Amygdala (tissue), 56 donors: ENCODE results near the gene ANKRD63.

Experiments used
- DNase-seq, 56 donors: peaks; one replicate each; lab custom pipeline; 2025; lab: John Stamatoyannopoulos, UW

The ANKRD63 gene

DNA sequence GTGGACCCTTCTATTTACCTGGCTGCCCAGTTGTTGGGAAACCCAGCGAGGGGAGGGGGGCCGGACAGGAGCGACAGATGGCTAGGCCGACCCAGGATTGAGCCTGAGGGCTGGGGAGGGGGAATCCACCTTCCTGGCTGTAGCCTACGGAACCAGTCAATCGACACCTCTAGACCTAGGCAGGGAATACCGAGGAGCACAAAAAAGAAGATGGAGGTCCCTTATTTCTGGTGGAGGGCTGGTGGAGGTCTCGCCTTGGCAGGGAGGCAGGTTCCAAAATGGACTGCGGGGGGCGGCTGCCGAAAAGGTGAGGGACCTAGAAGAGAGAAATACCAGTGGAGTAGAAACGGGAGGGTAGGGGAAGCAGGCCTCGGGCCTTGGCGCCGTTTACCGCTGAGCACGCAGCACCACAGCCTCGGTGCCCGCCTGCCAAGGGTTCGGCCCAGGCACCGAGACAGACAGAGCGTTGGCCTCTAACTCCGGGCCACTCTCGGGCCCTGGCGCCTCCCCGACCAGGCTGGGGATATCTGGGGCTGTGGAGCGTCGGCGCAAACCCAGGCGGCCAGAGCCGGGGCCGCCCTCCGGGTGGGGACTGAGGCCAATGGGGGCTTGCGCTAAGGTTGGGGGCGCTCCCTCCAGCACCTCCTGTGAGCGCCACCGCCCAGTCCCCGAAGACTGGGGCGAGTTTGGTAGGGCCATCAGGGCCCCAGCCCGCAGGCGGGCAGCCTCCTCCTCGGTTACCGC lies 1.6 kb downstream of the ANKRD63 start:
- DNase-seq, result no peak

DNA sequence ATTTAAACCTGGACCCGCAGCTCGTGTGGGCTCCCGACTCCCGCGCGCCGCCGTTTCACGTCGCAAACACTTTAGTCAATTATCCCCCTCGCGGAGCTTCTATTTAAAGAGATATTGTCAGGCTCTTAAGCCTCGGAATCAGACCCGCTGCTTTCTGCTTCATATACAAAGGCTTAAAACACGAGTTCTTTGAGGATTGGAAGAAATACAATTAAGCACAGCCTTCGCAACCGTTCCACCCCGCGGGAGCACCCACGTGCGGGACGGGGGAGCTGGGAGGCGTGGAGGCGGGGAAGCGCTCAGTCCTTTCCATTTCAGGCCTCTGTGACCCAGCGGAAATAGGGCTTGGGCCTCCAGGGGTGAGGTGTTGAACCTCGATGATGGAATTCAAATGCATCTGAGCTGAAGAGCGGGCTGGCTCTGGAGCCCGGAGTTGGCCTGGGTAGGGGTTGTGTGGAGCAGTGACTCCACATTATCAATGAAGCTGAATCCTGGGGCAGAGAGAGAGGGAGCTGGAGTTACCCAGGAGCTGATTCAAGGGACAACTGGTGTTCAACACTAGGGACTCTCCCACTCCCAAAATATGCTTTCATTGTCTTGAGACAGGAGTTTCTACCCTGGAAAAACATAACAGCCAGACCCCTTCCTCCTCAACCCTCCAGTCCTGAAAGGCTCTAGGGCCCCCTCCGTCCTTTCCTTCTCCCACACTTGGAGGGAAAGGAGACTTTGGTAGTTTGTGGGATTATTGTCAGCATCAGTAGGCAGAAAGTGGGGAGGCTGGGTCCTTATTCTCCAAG lies 2.4 kb downstream of the ANKRD63 start:
- peak in 4 of 56 donors; percentile 14 to 30 (median 18) for DNase-seq

DNA sequence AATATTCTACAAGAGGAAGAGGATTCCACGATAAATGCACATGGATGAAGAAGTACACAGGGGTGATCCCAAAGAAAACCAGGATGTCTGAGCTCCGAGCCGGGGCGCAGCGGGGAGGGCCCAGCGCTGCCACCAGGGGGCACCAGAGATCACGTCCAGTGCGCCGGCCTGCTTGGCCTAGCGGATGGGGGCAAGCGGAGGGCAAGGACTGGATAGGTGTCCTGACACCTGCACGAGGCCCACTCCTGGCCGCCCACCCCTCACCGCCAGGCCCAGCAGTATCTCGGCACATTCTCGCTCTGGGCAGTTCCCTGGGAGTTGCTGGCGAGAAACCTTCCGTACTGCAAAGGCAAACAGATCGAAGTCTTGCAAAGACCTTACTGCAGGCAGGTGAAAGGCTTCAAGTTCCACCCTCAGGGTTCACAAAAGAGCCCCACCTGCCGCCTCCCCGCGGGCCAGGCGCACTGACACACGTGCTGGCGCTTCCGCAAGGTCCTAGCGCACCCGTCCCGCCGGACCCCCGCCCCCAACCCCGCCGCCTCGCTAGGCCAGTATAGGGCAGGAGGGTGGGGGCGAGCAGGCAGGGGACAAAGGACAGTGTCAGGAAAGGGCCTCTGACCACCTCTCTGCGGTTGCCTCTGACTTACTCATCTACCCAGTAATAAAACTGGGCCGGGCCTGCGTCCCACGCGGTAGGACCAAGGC lies 3.3 kb downstream of the ANKRD63 start:
- peak in 45 of 56 donors; percentile 9 to 76 (median 41) for DNase-seq

DNA sequence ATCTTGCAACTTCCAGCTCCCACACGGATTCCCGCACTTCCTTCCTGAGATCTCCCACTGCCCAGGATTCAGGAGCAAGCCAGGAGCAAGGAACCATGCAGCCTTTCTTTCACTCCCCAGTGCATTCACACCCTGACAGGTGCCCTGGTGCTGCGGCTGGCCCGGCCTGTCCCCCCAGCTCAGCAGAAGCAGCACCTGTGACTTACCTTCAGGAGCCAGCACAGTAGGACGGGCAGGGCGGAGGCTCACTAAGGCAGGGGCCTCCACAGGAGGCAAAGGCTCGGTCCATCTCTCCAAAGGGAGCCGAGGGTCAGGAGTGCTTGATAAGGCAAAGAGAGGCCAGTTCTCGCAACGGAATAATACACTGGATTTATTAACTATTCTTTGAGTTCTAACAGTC lies 4.8 kb downstream of the ANKRD63 start:
- DNase-seq, result no peak

DNA sequence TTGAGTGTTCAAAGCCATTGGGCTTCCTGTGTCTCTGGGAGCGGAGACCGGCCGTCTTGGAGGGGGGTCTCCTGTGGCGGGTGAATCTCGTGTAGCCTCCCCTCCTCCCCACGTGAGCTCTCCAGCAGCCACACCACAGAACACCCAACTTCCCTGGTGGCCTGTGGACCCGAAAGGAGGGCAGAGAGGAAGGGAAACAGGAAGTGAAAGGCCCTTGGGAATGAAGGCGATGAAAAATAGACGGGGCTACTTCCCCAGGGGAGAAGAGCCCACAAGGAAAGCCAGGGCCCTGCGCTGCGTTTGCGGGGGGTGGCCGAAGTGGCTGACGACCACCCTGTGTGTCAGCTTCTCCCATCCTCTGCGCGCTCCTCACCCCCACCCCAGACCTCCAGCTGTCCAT lies 5.4 kb downstream of the ANKRD63 start:
- peak in 1 of 56 donors; percentile 24 for DNase-seq

DNA sequence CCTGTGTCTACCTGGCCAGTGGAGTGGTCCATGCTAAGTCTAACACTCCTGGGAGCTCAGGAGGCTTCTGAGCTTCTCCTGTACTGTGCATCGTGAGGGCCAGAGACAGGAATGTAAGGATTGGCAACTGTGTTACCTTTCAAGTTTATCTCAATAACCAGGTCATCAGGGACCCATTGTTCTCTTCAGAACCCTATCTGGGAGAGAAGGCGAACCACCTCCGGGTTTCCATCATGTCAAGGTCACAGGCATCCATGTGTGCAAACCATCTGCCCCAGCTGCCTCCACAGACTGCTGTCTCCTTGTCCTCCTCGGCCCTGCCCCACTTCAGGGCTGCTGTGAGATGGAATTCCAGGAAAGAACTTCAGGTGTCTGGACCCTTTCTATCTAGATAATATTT lies 5.9 kb downstream of the ANKRD63 start:
- no peak for DNase-seq

DNA sequence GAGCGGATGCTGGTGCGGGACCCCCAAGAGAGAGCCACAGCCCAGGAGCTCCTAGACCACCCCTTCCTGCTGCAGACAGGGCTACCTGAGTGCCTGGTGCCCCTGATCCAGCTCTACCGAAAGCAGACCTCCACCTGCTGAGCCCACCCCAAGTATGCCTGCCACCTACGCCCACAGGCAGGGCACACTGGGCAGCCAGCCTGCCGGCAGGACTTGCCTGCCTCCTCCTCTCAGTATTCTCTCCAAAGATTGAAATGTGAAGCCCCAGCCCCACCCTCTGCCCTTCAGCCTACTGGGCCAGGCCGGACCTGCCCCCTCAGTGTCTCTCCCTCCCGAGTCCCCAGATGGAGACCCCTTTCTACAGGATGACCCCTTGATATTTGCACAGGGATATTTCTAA lies 6.9 kb downstream of the ANKRD63 start:
- no peak for DNase-seq

DNA sequence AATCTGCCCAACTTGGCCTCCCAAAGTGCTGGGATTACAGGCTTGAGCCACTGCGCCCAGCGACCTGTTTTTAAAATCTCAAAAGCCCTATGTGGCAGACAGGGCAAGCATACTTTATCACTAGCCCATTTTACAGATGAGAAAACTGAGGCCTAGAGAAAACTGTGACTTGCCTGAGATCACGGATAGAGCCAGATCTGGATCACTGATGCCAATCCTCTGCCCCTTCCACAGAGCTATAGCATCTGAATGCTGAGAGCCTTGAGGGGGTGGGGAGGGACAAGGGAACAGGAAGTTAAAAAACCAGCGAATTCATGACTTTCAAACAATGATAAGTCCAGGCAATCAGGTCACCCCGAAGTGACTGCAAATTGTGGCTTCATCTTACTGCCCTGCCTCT lies 7.3 kb downstream of the ANKRD63 start:
- no peak for DNase-seq

DNA sequence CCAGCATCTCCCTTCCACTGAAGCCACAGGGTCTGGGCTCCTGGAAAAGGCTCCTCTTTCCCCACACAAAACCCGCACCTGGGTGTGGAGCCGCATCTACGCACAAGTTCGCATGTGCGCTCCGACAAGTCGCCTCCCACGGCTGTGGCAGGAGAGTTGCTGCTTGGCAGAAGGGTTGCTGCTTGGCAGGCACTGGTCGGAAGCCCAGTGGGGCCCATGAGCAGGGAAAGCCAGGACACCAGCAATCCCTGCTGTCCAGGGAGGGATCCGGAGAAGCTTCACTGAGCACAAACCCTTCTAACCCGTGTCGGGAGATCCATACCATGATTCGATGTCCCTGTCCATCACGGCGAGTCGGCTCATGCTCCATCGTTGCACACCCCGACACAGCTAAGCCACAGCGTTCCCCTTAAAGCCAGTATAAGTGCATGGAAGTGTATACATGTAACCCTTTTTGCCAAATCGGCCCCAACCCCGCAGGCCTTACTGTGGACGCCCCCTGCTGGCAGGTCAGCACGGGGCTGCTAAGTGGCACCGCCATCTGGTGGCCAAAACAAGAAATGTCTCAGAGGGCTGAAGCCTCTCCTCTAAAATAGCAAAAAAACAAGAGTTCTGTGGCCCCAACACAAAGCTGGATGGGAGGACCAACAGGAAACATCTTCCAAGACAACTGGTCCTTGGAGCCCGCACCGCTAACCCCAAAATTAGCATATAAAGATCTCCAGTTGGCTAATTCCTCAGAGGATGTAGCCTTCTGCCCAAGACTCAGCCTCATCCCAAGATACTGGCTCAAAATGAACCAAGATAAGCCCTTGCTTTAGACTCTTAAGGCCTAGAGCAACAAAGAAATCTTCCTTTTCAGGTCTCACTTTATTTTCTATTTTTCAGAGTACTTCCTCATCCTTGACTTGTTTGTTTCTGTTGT lies 8.3 kb downstream of the ANKRD63 start:
- DNase-seq, result peak in 50 of 56 donors; percentile 19 to 81 (median 50)

DNA sequence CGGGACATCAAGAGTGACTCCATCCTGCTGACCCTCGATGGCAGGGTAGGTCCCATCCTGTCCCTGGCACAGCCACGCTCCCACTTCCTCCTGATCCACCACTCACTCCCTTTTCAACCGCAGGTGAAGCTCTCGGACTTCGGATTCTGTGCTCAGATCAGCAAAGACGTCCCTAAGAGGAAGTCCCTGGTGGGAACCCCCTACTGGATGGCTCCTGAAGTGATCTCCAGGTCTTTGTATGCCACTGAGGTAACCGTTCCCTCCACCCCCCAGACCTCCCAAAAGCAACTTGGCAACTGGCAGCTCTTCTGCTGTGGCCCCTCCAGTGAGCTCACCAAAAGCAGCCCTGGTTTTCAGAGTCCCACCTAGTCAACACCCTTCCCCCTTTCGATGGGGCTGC lies 9.4 kb downstream of the ANKRD63 start:
- no peak for DNase-seq

DNA sequence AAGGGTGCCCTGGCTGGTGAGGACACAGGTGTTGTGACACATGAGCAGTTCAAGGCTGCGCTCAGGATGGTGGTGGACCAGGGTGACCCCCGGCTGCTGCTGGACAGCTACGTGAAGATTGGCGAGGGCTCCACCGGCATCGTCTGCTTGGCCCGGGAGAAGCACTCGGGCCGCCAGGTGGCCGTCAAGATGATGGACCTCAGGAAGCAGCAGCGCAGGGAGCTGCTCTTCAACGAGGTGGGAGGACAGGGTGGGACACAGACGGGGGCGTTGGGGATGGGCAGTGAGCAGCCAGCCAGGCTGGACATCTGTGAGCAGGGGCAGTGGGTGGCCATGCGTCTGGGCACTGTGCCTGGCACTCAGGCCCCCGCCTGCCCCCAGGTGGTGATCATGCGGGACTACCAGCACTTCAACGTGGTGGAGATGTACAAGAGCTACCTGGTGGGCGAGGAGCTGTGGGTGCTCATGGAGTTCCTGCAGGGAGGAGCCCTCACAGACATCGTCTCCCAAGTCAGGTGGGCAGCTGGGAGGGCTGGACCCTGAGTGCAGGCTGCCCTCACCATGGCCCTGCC lies 10.3 kb downstream of the ANKRD63 start:
- no peak for DNase-seq

DNA sequence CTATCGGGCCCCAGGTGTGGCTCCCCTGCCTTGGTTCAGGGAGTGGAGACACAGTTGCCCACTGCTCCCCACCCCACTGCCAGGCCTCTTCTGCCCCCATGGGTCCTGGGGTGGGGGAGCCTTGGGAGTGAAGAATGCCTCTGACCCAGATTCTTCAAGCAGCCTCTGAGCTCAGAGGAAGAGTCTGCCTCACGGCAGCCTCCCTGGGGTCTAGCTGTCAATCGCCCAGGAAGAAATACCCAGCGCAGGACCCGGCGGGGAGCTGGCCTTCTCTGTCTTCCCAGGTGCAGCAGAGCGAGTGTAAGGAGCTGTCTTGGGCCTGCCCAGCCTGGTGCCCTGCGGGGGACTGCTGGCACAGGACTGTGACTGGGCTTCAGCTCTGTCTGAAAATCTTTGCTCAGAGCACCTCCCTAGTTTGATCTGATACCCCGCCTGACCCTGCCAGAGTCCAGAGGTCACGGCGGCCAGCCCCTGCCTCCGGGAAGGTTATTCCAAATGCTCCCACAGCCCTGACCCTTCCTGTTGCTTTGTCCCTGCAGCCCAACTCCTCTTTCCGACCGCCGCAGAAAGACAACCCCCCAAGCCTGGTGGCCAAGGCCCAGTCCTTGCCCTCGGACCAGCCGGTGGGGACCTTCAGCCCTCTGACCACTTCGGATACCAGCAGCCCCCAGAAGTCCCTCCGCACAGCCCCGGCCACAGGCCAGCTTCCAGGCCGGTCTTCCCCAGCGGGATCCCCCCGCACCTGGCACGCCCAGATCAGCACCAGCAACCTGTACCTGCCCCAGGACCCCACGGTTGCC lies 11.0 kb downstream of the ANKRD63 start:
- no peak for DNase-seq

DNA sequence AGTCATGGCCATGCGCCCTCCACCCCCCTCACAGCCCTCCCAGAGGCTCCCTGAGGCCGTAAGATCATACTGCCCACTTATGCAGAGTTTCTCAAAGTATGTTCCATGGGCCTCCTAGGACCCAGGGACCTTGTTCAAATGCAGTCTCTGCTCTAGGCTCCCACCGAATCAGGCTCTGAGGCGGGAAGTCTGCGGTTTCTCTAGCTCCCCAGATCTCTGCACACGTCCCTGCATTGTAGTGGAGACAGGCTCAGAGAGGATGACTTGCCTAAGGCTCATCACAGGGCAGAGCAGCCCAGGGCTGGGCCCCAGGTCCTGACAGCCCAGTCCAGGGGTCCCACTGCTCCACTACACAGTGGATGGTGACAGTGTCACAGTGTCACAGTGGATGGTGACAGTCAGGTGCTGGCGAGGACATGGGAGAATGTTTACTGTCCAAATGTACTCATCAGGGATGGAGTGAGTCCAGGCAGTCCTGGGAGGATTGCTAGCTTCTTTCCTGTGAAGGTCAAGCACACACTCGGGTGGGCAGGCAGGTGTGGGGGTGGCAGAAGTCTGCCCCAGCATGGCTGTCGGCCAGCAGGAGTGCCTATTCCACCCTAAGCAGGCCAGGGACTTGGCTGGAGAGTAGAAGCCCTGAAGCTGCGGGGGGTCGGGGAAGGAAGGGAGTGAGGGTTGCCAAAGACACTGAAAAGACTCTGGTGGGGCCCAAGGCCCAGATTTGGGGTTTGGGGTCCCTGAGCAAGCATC lies 12.4 kb downstream of the ANKRD63 start:
- no peak for DNase-seq

DNA sequence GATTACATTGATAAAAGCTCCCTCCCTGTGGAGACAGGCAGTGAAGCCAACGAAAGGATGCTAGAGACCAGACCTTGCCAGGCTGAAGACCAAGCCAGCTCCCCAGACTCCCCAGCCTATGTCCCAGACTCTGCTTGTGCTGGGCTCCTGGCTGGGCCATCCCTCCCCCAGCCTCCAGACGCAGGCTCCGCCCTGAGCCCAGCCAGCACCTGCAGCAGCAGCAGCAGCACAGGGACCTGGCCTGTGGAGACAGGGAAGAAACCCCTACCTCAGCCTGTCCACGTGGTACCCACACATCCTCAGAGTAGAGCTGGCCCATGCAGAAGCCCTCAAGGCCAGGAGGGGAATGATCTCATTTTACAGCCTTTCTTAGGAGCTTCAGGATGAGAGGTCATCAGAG lies 13.3 kb downstream of the ANKRD63 start:
- DNase-seq, result no peak

DNA sequence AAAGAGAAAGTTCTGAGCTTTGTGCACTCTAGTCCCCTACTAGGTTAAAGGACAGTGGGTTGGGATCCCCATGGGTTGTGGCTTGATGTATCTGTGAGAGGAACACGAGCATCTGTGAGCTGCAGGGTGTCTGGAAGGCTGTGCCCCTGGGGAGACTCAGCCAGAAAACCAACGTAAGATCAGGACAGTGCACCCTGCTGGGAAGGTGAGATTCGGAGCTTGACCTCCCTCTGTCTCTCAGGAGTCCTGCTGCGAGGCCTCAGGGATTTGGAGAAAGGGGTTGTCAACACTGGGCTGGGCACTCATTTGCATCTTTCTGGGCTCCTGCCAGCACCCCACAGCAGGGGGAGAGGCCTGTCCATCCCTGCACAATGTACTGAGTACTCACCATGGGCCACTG lies 15.2 kb downstream of the ANKRD63 start:
- no peak for DNase-seq

DNA sequence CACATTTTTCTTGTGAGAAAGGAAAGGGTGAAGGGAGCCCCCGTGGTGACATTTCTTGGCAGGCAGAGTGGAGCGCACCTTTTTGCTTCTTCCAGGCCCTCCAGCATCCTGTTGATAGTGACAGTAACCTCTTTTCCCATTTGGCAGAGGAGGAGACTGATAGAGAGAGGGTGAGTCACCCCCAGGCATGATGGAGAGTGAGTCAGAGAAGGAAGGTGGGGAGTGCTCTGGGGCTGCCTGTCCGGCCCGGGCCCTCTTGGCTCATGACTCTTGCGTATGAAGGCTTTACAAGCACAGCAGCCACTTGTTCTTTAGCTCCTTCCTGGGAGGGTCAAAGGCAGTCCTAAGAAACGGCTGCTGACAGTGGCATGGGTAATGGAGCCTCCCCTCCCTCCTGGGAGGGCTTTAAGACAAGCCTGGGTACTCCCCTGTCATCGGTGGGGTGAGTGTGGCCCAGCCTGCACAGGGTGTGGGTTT lies 16.0 kb downstream of the ANKRD63 start:
- peak in 1 of 56 donors; percentile 6 for DNase-seq

DNA sequence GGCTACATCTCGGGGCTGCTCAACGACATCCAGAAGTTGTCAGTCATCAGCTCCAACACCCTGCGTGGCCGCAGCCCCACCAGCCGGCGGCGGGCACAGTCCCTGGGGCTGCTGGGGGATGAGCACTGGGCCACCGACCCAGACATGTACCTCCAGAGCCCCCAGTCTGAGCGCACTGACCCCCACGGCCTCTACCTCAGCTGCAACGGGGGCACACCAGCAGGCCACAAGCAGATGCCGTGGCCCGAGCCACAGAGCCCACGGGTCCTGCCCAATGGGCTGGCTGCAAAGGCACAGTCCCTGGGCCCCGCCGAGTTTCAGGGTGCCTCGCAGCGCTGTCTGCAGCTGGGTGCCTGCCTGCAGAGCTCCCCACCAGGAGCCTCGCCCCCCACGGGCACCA lies 17.0 kb downstream of the ANKRD63 start:
- no peak for DNase-seq

DNA sequence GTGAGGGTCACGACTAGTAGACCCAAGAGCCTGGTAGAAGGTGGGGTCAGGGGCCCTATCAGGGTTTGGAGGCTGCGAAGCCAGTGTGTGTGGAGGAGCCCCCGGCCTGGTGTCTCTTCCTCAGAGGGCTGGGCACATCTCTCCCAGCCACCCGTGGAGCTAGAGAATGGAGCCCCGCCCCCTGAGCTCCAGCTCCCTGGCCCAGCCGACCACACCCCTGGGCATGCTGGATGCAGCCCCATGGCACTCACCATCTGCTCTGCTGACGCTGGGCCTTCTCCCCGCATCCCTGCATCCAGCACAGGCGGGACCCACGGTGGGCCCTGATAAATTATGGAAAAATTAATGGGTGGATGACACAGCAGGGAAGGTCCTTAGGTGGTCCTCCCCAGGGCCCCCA lies 17.5 kb downstream of the ANKRD63 start:
- no peak for DNase-seq
